ENCODE measurements around the gene NEO1. TPM values are rescaled to one million over a fixed set of nuclear protein-coding genes. Genes with fewer than 3 reads are reported as not detected.

The NEO1 gene
- total RNA-seq, 1 donor from 2014 or later = 5.6 TPM

DNA sequence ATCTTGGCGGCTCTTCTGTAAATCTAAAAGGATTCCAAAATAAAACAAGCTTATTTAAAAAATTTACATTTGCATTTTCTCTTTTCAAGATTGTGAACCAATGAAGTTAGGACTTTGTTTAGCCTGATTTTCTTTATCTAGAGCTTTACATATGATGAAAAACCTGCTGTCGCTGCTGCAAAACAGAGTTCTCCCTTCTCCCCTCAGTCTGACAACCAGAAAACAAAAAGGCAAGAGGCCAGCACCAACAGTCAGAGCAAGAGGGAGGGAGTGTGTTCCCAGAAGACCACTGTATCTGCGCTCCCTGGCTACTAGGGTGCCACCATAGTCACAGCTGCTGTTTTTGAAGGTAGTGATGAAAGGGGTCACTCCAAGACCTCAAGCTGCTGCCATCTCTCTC lies 33.1 kb upstream of the NEO1 start:
- H3K36me3 Mint-ChIP-seq (ENCODE audit: low read depth) = no peaks in the 10 kb centered on the region
- no peak overlapping the region for H3K27ac Mint-ChIP-seq
- H3K9me3 Mint-ChIP-seq = no peaks in the 10 kb centered on the region
- no peak overlapping the region for H3K4me3 Mint-ChIP-seq
- H3K4me1 Mint-ChIP-seq (ENCODE audit: low read depth) = no peaks in the 10 kb centered on the region
- intact Hi-C loops (cut with micrococcal nuclease) = no loop called here
- no peak for DNase-seq (ENCODE audit: low spot score)
- peaks cover 7% of the 10 kb centered on the region for H3K27me3 Mint-ChIP-seq (ENCODE audit: insufficient read depth)

DNA sequence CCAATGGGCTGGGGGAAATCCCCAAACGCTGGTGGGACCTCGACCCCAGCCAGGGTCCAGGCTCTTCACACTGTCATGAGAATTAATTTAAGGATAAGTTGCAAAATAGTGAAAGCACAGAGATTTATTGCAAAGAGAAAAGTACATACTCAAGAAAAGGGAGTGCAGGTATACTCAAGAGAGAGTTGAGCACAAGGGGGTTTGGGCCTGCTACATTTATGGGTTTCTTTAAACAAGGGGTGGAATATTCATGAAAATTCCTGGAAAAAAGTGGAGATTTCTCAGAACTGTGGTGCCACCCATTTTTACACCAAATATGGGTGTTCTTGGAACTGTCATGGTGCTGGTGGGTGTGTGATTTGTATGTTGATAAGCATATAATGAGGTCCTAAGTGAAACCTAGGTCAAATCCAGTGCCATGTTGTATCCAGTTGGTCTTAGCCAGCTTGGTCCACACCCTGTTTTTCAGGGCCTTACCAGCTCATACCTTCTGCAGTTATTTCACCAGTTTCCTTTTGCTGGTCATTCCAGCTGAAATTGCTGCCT lies 32.6 kb upstream of the NEO1 start:
- no peak overlapping the region for H3K27ac Mint-ChIP-seq
- H3K27me3 Mint-ChIP-seq (ENCODE audit: insufficient read depth) = peaks cover 7% of the 10 kb centered on the region
- no peak overlapping the region for H3K4me3 Mint-ChIP-seq
- DNase-seq (ENCODE audit: low spot score) = no peak
- H3K36me3 Mint-ChIP-seq (ENCODE audit: low read depth) = no peaks in the 10 kb centered on the region
- intact Hi-C loops (cut with micrococcal nuclease) = no loop called here
- H3K9me3 Mint-ChIP-seq = no peaks in the 10 kb centered on the region
- H3K4me1 Mint-ChIP-seq (ENCODE audit: low read depth) = no peaks in the 10 kb centered on the region

DNA sequence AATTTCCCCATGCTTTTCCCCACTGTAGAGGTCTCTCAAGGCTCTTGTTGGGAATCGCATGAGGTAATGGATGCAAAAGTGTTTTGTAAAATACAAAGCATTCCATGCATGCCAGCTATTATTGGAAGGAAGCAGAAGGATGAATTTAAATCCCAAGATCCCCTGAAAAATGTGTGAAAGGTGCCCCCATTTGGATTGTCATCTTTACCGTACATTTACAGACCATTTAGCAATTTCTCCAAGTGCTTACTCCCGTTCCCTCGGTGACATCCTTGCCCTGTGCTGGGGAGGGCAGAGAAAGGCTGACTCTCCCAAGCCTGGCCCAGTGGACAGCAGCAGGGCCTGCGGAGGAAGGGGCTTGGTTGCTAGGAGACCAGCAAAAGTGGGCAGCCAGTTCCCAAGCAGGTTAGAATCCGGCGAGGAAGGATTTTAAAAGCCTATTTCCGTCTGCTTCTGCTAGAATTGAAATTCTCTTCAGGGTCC lies 31.1 kb upstream of the NEO1 start:
- Mint-ChIP-seq H3K27me3 (ENCODE audit: insufficient read depth) (peaks cover 7% of the 10 kb centered on the region), H3K36me3 (ENCODE audit: low read depth) (no peaks in the 10 kb centered on the region), H3K4me3 (no peak overlapping the region), H3K9me3 (no peaks in the 10 kb centered on the region), H3K27ac (no peak overlapping the region), H3K4me1 (ENCODE audit: low read depth) (no peaks in the 10 kb centered on the region)
- no peak for DNase-seq (ENCODE audit: low spot score)
- intact Hi-C loops (cut with micrococcal nuclease) = no loop called here

DNA sequence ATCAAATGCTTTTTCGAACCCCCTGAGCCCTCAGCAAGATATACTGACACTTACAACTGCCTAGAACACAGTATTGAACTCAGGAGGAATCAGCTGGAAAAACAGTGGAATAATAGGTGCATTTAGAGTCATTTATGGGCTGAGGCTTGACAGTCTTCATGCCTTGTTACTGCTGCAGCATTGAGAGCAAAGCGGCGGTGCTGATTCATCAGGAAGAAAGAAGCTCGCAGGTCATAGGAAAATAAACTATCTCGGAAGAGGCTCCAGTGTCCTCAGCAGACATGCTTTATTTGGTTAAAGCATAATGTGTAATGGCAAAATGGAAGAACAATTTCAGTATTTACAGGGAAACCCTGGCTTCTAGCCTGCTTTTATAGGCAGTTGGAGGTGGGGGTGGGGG lies 30.1 kb upstream of the NEO1 start:
- Mint-ChIP-seq H3K27ac (no peak overlapping the region), H3K4me3 (no peak overlapping the region), H3K27me3 (ENCODE audit: insufficient read depth) (peaks cover 11% of the 10 kb centered on the region), H3K36me3 (ENCODE audit: low read depth) (no peaks in the 10 kb centered on the region), H3K9me3 (no peaks in the 10 kb centered on the region), H3K4me1 (ENCODE audit: low read depth) (no peaks in the 10 kb centered on the region)
- no peak for DNase-seq (ENCODE audit: low spot score)
- intact Hi-C loops (cut with micrococcal nuclease) = no loop called here

DNA sequence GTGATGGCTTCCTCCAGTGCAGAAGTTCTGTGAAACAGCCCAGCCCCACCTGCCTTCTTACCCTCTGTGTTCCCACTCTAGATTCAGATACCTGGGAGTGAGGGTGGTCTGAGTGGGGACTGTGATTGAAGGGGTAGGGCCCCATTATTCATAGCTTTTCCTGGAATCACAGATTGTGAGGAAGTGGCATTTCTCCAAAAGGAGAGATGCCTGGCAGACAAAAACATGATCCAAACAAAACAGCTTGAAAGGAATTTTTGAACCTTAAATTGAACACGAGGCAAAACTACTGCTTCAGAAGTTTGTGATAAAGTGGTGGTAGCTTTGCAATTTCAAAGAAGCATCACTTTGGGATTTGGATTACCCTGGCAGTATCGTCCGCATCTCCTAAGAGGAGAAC lies 29.2 kb upstream of the NEO1 start:
- H3K9me3 Mint-ChIP-seq = no peaks in the 10 kb centered on the region
- no peaks in the 10 kb centered on the region for H3K36me3 Mint-ChIP-seq (ENCODE audit: low read depth)
- H3K27ac Mint-ChIP-seq = no peak overlapping the region
- H3K27me3 Mint-ChIP-seq (ENCODE audit: insufficient read depth) = peaks cover 11% of the 10 kb centered on the region
- H3K4me1 Mint-ChIP-seq (ENCODE audit: low read depth) = no peaks in the 10 kb centered on the region
- H3K4me3 Mint-ChIP-seq = no peak overlapping the region
- intact Hi-C loops (cut with micrococcal nuclease) = no loop called here
- DNase-seq (ENCODE audit: low spot score) = no peak

DNA sequence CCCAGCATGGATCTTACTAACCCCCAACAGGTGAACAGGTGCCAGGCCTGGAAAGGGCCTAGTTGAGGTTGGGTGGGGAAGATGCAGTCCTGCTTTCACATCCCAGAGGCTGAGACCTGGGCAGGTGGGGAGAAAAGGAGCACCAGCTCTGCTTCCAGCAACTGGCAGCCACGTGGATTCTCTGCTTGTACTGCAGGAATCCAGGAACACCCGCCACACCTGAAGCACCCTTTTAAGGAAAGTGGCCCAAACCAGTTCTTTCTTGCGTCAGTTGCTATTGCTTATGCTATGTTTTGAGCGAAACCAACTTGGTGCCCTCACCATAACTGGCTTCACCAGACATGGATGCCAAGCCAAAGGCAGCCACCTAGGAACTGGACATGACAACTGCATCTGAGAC lies 28.1 kb upstream of the NEO1 start:
- intact Hi-C loops (cut with micrococcal nuclease) = no loop called here
- H3K27ac Mint-ChIP-seq = no peak overlapping the region
- no peaks in the 10 kb centered on the region for H3K36me3 Mint-ChIP-seq (ENCODE audit: low read depth)
- no peak overlapping the region for H3K4me3 Mint-ChIP-seq
- no peaks in the 10 kb centered on the region for H3K4me1 Mint-ChIP-seq (ENCODE audit: low read depth)
- H3K9me3 Mint-ChIP-seq = no peaks in the 10 kb centered on the region
- H3K27me3 Mint-ChIP-seq (ENCODE audit: insufficient read depth) = peaks cover 11% of the 10 kb centered on the region
- DNase-seq (ENCODE audit: low spot score) = no peak

DNA sequence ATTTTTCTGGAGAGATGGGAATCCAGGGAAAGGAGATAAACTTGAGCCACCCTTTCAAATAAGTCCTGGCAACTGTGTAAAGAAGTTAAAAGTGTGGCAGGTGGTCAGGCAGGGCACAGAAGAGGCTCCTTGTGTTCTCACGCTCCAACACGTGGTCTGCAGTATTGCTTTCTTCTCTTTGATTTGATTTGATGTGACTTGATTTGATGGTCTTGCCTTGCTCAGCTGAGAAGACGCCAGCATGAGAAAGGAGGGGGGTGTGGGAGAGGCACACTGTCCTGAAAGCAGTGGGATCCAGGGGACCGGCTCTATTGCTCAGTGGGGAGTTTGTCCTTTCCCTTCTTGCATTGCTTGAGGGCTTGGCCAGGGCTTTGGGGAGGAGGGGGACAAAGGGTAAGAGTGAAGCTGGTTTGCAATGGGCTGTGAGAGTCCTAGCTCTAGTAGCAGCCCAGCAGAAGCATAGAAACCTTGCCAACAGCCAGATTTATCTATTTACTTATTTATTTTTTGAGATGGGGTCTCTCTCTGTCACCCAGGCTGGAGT lies 25.7 kb upstream of the NEO1 start:
- no peak overlapping the region for H3K4me3 Mint-ChIP-seq
- H3K4me1 Mint-ChIP-seq (ENCODE audit: low read depth) = no peaks in the 10 kb centered on the region
- no peaks in the 10 kb centered on the region for H3K36me3 Mint-ChIP-seq (ENCODE audit: low read depth)
- peaks cover 15% of the 10 kb centered on the region for H3K27me3 Mint-ChIP-seq (ENCODE audit: insufficient read depth)
- no peak overlapping the region for H3K27ac Mint-ChIP-seq
- no peaks in the 10 kb centered on the region for H3K9me3 Mint-ChIP-seq
- intact Hi-C loops (cut with micrococcal nuclease) = no loop called here
- DNase-seq (ENCODE audit: low spot score) = no peak

DNA sequence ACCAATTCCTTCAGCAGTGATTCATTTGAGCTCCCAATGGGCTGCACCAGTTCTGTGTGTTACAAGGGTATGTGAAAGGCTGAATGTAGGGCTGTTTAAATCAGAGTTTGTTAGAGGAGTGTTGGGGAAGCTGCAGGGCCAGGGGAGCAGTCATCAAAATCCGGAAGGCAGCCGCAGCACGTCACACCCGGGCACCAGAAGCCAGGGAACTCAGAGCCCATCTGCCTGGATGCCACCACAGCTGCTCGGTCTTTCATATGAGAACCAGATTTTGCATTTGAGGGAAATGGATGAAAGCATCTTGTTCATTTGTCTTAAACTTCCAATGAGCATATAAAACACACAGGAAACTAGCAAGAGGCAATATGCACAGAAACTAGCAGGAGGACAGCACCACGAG lies 24.2 kb upstream of the NEO1 start:
- no peak overlapping the region for H3K4me3 Mint-ChIP-seq

DNA sequence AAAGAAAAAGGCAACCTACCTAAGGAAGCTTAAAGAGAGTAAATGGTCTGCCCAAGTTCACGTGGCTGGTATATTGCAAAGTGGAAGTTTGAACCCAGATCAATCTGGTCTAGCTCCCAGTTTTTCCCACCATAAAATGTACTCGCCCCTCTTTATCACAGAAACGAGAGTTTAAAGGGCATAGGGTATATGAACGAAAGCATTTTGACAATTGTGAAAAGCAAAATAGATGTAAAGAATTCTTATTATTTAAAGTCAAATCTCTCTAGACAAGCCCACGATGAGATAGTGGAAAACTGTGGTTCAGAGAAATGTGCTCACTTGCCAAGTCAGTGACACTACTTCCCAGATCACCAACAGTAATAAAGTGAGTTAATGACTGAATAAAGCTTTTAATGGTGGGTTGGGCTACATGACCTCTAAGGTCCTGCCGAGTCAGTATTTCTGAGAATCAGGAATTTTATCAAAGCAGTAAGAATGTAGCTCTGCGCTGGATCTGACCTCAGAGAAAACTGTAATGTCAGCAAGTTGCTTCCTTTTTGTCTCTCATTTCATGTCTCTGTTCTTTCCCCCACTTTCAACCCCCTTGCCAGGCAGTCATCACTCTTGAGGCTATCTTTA lies 23.3 kb upstream of the NEO1 start:
- Mint-ChIP-seq H3K4me1 (ENCODE audit: low read depth) (no peaks in the 10 kb centered on the region), H3K36me3 (ENCODE audit: low read depth) (no peaks in the 10 kb centered on the region), H3K4me3 (no peak overlapping the region), H3K9me3 (no peaks in the 10 kb centered on the region), H3K27me3 (ENCODE audit: insufficient read depth) (peaks cover 12% of the 10 kb centered on the region), H3K27ac (no peak overlapping the region)
- DNase-seq (ENCODE audit: low spot score) = no peak
- intact Hi-C loops (cut with micrococcal nuclease) = no loop called here

More for the DNA sequence above, 24.2 kb upstream of the NEO1 start:
- Mint-ChIP-seq H3K36me3 (ENCODE audit: low read depth) (no peaks in the 10 kb centered on the region), H3K27ac (no peak overlapping the region), H3K9me3 (no peaks in the 10 kb centered on the region), H3K27me3 (ENCODE audit: insufficient read depth) (peaks cover 10% of the 10 kb centered on the region), H3K4me1 (ENCODE audit: low read depth) (no peaks in the 10 kb centered on the region)
- intact Hi-C loops (cut with micrococcal nuclease) = no loop called here
- DNase-seq (ENCODE audit: low spot score) = no peak

DNA sequence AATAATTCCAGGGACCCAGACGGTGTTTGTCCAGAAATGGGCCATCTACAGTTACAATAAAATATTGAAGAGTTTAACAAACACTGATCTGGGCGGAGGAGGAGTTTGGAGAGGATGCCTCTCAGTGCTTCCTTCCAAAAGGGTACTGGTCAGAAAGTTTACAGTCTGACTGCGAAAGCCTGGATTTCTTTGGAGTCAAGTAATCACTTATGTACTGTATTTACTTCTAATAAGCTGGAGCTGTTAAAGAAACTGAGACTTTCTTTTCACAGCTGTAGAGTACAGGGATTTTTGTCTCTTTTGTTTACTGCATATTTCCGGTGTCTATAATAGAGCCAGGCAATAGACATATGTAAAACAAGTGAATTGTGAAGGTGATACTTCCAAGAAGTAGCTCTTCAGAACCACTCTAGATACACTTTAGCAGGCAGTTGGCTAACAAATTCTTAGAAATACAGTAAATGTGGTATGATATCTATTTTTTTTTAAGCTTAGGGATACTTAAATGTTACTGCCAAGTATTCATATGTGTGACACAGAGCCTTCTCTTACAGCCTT lies 22.1 kb upstream of the NEO1 start:
- H3K9me3 Mint-ChIP-seq = no peaks in the 10 kb centered on the region
- H3K4me3 Mint-ChIP-seq = no peak overlapping the region
- peaks cover 17% of the 10 kb centered on the region for H3K27me3 Mint-ChIP-seq (ENCODE audit: insufficient read depth)
- H3K27ac Mint-ChIP-seq = no peak overlapping the region
- no peaks in the 10 kb centered on the region for H3K36me3 Mint-ChIP-seq (ENCODE audit: low read depth)
- no peaks in the 10 kb centered on the region for H3K4me1 Mint-ChIP-seq (ENCODE audit: low read depth)
- DNase-seq (ENCODE audit: low spot score) = no peak
- intact Hi-C loops (cut with micrococcal nuclease) = no loop called here

DNA sequence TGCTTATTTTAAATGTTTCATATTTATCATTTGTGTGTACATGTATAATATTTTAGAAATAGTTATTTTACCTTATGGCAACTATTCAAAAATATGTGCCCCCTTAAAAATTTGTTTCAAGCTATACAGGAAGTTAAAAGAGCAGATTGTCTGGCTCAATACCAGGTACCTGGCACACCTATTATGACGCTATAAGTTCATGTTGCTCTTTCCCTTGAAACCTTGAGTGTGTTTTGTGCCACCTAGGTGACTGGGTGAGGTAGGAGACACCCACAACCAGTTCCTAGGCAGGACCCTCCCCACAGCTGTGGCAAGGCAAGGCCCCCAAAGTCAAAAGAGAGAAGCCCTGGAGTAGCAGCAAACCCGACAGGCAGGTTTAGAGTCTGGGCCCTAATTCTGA lies 20.6 kb upstream of the NEO1 start:
- DNase-seq (ENCODE audit: low spot score) = no peak
- Mint-ChIP-seq H3K4me3 (no peak overlapping the region), H3K4me1 (ENCODE audit: low read depth) (no peaks in the 10 kb centered on the region), H3K36me3 (ENCODE audit: low read depth) (no peaks in the 10 kb centered on the region), H3K9me3 (no peaks in the 10 kb centered on the region), H3K27me3 (ENCODE audit: insufficient read depth) (peaks cover 15% of the 10 kb centered on the region), H3K27ac (no peak overlapping the region)
- intact Hi-C loops (cut with micrococcal nuclease) = no loop called here

DNA sequence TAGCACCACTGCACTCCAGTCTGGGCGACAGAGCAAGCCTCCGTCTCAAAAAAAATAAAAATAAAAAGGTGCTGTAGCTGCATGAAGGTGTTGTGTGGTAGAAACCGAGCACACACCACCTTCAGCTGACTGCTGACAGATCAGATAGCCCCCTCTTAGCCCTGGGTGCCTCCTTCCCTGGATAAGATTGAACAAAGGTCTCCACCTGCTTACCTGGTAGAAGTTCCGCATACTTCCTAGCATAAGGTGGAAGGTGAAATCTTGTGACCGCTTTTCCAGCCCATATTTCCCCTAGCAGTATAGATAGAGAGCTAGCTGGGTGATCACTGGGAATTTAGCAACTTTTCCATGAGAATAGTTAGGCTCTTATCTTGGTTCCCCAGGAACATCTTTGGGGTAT lies 18.7 kb upstream of the NEO1 start:
- Mint-ChIP-seq H3K9me3 (no peaks in the 10 kb centered on the region), H3K27ac (no peak overlapping the region), H3K27me3 (ENCODE audit: insufficient read depth) (peaks cover 14% of the 10 kb centered on the region), H3K4me3 (no peak overlapping the region), H3K4me1 (ENCODE audit: low read depth) (no peaks in the 10 kb centered on the region), H3K36me3 (ENCODE audit: low read depth) (no peaks in the 10 kb centered on the region)
- no peak for DNase-seq (ENCODE audit: low spot score)
- intact Hi-C loops (cut with micrococcal nuclease) = no loop called here

DNA sequence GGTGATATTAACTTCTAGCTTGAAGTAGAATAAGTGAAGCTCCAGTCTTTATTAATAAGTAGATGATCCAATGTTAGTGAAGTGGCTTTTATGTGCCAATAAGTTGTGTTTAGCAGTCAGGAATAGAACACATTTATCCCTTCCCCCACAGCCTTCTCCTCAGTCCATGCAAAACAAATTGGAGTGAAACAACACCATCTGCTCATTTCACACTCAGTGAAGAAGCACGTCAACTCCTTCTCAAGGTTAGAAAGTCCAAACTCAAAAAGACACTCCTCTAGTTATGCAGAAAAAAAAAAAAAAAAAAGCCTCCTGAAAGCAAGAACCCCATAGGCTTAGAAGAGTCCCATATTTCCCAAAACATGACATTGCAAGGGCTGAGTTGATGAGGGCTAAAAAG lies 18.0 kb upstream of the NEO1 start:
- no peaks in the 10 kb centered on the region for H3K4me1 Mint-ChIP-seq (ENCODE audit: low read depth)
- H3K27me3 Mint-ChIP-seq (ENCODE audit: insufficient read depth) = peaks cover 15% of the 10 kb centered on the region
- H3K4me3 Mint-ChIP-seq = no peak overlapping the region
- H3K36me3 Mint-ChIP-seq (ENCODE audit: low read depth) = no peaks in the 10 kb centered on the region
- H3K27ac Mint-ChIP-seq = no peak overlapping the region
- H3K9me3 Mint-ChIP-seq = no peaks in the 10 kb centered on the region
- intact Hi-C loops (cut with micrococcal nuclease) = no loop called here
- DNase-seq (ENCODE audit: low spot score) = no peak

All from activated T-helper 1 cell treated with anti-CD3 and anti-CD28 coated beads, Interleukin-12 subunit alpha, Interleukin-12 subunit beta, Interleukin-2, Interleukin-4 antibody, amounts not matched to agents 30 ng/mL and 10 ng/mL and 1 ng/mL, durations not matched to agents 14 hours and 24 hours and 36 hours (primary cell).